HCT116 (cell line): ENCODE data around the gene PCIF1. TPM values are rescaled to one million over a fixed set of nuclear protein-coding genes. Genes with fewer than 3 reads are reported as not detected.

Source experiments
- ATAC-seq: fragments of 200-7000 bp; cut with Tn5 transposase; 2 replicates; pipeline ENCODE4 v1.9.1; 2020; ENCODE audit warnings: mild to moderate bottlenecking, moderate library complexity
- BruUV-seq: library from RNA; stranded (reverse); fragments of 400-500 nt; replicated peaks from 2 replicates; lab custom pipeline; 2021; lab: Mats Ljungman, UMichigan
- CTCF ChIA-PET: fragments of 300-600 bp; sonication (Branson Sonifier 250); formaldehyde crosslinking; loops from one replicate; lab custom pipeline; 2021; ENCODE audit warnings: antibody characterized with exemption; lab: Charles Lee
- POLR2A ChIA-PET: fragments of 300-600, 350-600 bp; sonication (Branson Sonifier 250); formaldehyde crosslinking; loops from one replicate; lab custom pipeline; 2021; ENCODE audit warnings: antibody characterized with exemption; lab: Charles Lee
- RAD21 ChIA-PET, 2 experiments: fragments of 300-600 bp; sonication (Branson Sonifier 250); formaldehyde crosslinking; loops; one replicate each; lab custom pipeline; 2023; ENCODE audit warnings: low total read pairs in 2 of 2; ENCODE audit not compliant: uncharacterized antibody in 2 of 2, unreplicated experiment in 2 of 2, low non-redundant PET in 1 of 2; lab: Charles Lee
- DNase-seq: peaks from one replicate; pipeline ENCODE4 v3.0.0-alpha.2; 2010; ENCODE audit warnings: low read depth, low spot score
- H2AFZ ChIP-seq: fragments of 200-600 bp; shearing (Covaris generic), sonication (generic); 2 replicates; pipeline ENCODE4 v1.6.1; 2017; ENCODE audit warnings: low read depth, mixed run types, mixed read lengths, antibody characterized with exemption, low read length; ENCODE audit not compliant: poor library complexity, severe bottlenecking
- H3K27ac ChIP-seq: 2 replicates; pipeline ENCODE4 v1.5.1; 2012; ENCODE audit warnings: low read depth, low read length
- H3K27me3 ChIP-seq: fragments of 200-600 bp; sonication (generic); 2 replicates; pipeline ENCODE4 v1.6.1; 2016; ENCODE audit warnings: mixed run types, low read length, mixed read lengths; ENCODE audit not compliant: insufficient read depth
- H3K36me3 ChIP-seq, 2 experiments: fragments of 200-500 bp in 1 of 2; fragments of 200-600 bp in 1 of 2; sonication (Bioruptor generic) in 1 of 2; sonication (generic) in 1 of 2; 2 replicates each; pipeline versions ENCODE4 v1.5.1 to v1.6.1; 2014 to 2016; ENCODE audit warnings: low read length in 2 of 2, inconsistent platforms in 1 of 2, mixed read lengths in 1 of 2, mixed run types in 1 of 2; ENCODE audit not compliant: insufficient read depth in 2 of 2, control insufficient read depth in 1 of 2
- H3K4me1 ChIP-seq, 2 experiments: fragments of 200-600 bp in 1 of 2; sonication (generic) in 1 of 2; 2 replicates each; pipeline versions ENCODE4 v1.5.1 to v1.6.1; 2012 to 2017; ENCODE audit warnings: low read length in 2 of 2, inconsistent platforms in 1 of 2, mild to moderate bottlenecking in 1 of 2, mixed read lengths in 1 of 2, mixed run types in 1 of 2, moderate library complexity in 1 of 2; ENCODE audit not compliant: insufficient read depth in 2 of 2, control insufficient read depth in 1 of 2
- H3K4me2 ChIP-seq: fragments of 200-600 bp; sonication (generic); 2 replicates; pipeline ENCODE4 v1.6.1; 2017; ENCODE audit warnings: mixed run types, low read length, mixed read lengths
- H3K4me3 ChIP-seq, 2 experiments: fragments of 200-600 bp in 1 of 2; sonication (generic) in 1 of 2; replicated peaks in 1 of 2; 2 replicates each; pipeline ENCODE4 v1.5.1; 2011 to 2016; ENCODE audit warnings: low read length in 2 of 2, control low read depth in 1 of 2, low read depth in 1 of 2, mild to moderate bottlenecking in 1 of 2, mixed read lengths in 1 of 2, mixed run types in 1 of 2
- H3K79me2 ChIP-seq: fragments of 200-600 bp; sonication (generic); 2 replicates; pipeline ENCODE4 v1.6.1; 2017; ENCODE audit warnings: mild to moderate bottlenecking, mixed run types, low read length, moderate library complexity, mixed read lengths; ENCODE audit not compliant: insufficient read depth
- H3K9ac ChIP-seq: fragments of 200-600 bp; sonication (generic); 2 replicates; pipeline ENCODE4 v1.6.1; 2016; ENCODE audit warnings: low read length, mixed read lengths
- H3K9me2 ChIP-seq: fragments of 200-600 bp; sonication (generic), shearing (Covaris generic); 2 replicates; pipeline ENCODE4 v1.6.1; 2017; ENCODE audit warnings: mixed run types, mild to moderate bottlenecking, moderate library complexity; ENCODE audit not compliant: insufficient read depth
- H3K9me3 ChIP-seq, 2 experiments: fragments of 200-500 bp in 1 of 2; fragments of 200-600 bp in 1 of 2; sonication (Bioruptor generic) in 1 of 2; sonication (generic) in 1 of 2; 2 replicates each; pipeline ENCODE4 v1.6.1; 2014 to 2017; ENCODE audit warnings: low read length in 2 of 2, mixed read lengths in 2 of 2, inconsistent platforms in 1 of 2, low read depth in 1 of 2, mild to moderate bottlenecking in 1 of 2, mixed run types in 1 of 2, moderate library complexity in 1 of 2; ENCODE audit not compliant: control insufficient read depth in 1 of 2, insufficient read depth in 1 of 2
- H4K20me1 ChIP-seq: fragments of 200-600 bp; sonication (generic), shearing (Covaris generic); 2 replicates; pipeline ENCODE4 v1.6.1; 2017; ENCODE audit warnings: mixed run types, mild to moderate bottlenecking, moderate library complexity; ENCODE audit not compliant: insufficient read depth
- CEBPB ChIP-seq: IDR thresholded peaks from 2 replicates; pipeline ENCODE4 v1.6.1; 2012; ENCODE audit warnings: low read depth
- EGR1 ChIP-seq: IDR thresholded peaks from 2 replicates; pipeline ENCODE4 v1.6.1; 2012; ENCODE audit warnings: low read depth
- ELF1 ChIP-seq: IDR thresholded peaks from 2 replicates; pipeline ENCODE4 v1.6.1; 2012; ENCODE audit warnings: low read depth, borderline replicate concordance
- EZH2 ChIP-seq: fragments of 200-600 bp; sonication (generic); IDR thresholded peaks from 2 replicates; pipeline ENCODE4 v1.6.1; 2017; ENCODE audit warnings: antibody characterized with exemption, mixed run types
- JUND ChIP-seq: IDR thresholded peaks from 2 replicates; pipeline ENCODE4 v1.6.1; 2012
- POLR2AphosphoS5 ChIP-seq: IDR thresholded peaks from 2 replicates; pipeline ENCODE4 v1.6.1; 2011; ENCODE audit warnings: mild to moderate bottlenecking, low read depth, low read length, moderate library complexity
- SIN3A ChIP-seq: IDR thresholded peaks from 2 replicates; pipeline ENCODE4 v1.6.1; 2012; ENCODE audit warnings: low read depth
- SP1 ChIP-seq: IDR thresholded peaks from 2 replicates; pipeline ENCODE4 v1.6.1; 2012; ENCODE audit warnings: low read depth
- TCF7L2 ChIP-seq: IDR thresholded peaks from 2 replicates; pipeline ENCODE4 v1.7.0; 2011; ENCODE audit warnings: borderline replicate concordance, inconsistent platforms; ENCODE audit not compliant: insufficient read depth, insufficient read length; ENCODE audit errors: extremely low read depth
- YY1 ChIP-seq: IDR thresholded peaks from 2 replicates; pipeline ENCODE4 v1.6.1; 2011; ENCODE audit warnings: low read length, low read depth, moderate library complexity, mild to moderate bottlenecking; ENCODE audit not compliant: insufficient replicate concordance; ENCODE audit errors: extremely low read depth
- ZBTB33 ChIP-seq: IDR thresholded peaks from 2 replicates; pipeline ENCODE4 v1.6.1; 2011; ENCODE audit warnings: mild to moderate bottlenecking, low read length, moderate library complexity; ENCODE audit not compliant: insufficient replicate concordance; ENCODE audit errors: extremely low read depth
- ZFX ChIP-seq: fragments of 450-650 bp; IDR thresholded peaks from 2 replicates; pipeline ENCODE4 v1.6.1; 2017
- intact Hi-C: fragments of 100-400 bp; cut with micrococcal nuclease; formaldehyde crosslinking; loops from 2 replicates; pipeline ENCODE4 v1.10.0; 2022
- total RNA-seq: library from RNA; stranded (reverse); gene quantifications from one replicate; pipeline ENCODE4 v1.2.1, GENCODE V29; 2021; ENCODE audit not compliant: unreplicated experiment
- TF ChIP-seq, protein P1 (sequence below), 3 experiments: fragments of 200-600 bp in 1 of 3; sonication (generic) in 1 of 3; IDR thresholded peaks in 2 of 3; conservative IDR thresholded peaks in 1 of 3; 2 replicates each; pipeline ENCODE4 v1.5.1; 2012 to 2017; ENCODE audit warnings: low read depth in 2 of 3, low read length in 2 of 3, antibody characterized with exemption in 1 of 3, borderline replicate concordance in 1 of 3, control low read depth in 1 of 3, mild to moderate bottlenecking in 1 of 3, mixed read lengths in 1 of 3, mixed run types in 1 of 3, moderate library complexity in 1 of 3; ENCODE audit not compliant: insufficient read depth in 1 of 3

The PCIF1 gene
- total RNA-seq, 1 experiment from 2014 or later, result 31.8 TPM

GRCh38 chr20:45934046-45934585 lies 367 bp upstream of the PCIF1 start:
- no peaks in the 10 kb centered on the region for H3K9me3 ChIP-seq
- ChIA-PET RAD21 (no interaction called here), POLR2A (interaction anchor here (1.0 to 2.6 kb wide), 9 partner anchors 9 to 53 kb away, joined by 3 to 36 read pairs (median 5); partner anchors contain the start of genes ZNF335 and ZSWIM1), CTCF (interaction anchor here (0.8 to 2.6 kb wide), 5 partner anchors 11 to 110 kb away, joined by 3 to 30 read pairs (median 4); no protein-coding TSS in a partner anchor)
- peak overlapping the region; percentile 98 for H3K9ac ChIP-seq
- H3K36me3 ChIP-seq, result peaks cover 5 to 14% of the 10 kb centered on the region in 2 experiments
- ATAC-seq, result peak; percentile 47
- H4K20me1 ChIP-seq, result no peaks in the 10 kb centered on the region
- H3K27ac ChIP-seq, result peak overlapping the region; percentile 100
- H3K4me2 ChIP-seq, result peak overlapping the region; percentile 87
- H3K4me1 ChIP-seq, result peaks cover 4 to 32% of the 10 kb centered on the region in 2 experiments; a peak in 3 of 4 replicates
- no peaks in the 10 kb centered on the region for H3K27me3 ChIP-seq
- TF ChIP-seq, protein P1, sequence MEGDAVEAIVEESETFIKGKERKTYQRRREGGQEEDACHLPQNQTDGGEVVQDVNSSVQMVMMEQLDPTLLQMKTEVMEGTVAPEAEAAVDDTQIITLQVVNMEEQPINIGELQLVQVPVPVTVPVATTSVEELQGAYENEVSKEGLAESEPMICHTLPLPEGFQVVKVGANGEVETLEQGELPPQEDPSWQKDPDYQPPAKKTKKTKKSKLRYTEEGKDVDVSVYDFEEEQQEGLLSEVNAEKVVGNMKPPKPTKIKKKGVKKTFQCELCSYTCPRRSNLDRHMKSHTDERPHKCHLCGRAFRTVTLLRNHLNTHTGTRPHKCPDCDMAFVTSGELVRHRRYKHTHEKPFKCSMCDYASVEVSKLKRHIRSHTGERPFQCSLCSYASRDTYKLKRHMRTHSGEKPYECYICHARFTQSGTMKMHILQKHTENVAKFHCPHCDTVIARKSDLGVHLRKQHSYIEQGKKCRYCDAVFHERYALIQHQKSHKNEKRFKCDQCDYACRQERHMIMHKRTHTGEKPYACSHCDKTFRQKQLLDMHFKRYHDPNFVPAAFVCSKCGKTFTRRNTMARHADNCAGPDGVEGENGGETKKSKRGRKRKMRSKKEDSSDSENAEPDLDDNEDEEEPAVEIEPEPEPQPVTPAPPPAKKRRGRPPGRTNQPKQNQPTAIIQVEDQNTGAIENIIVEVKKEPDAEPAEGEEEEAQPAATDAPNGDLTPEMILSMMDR (IDR thresholded peaks at IDR 0.05 in 2 of 3, conservative IDR thresholded peaks at IDR 0.05 in 1 of 3; ENCODE audit: borderline replicate concordance in 1 of 3, insufficient read depth in 1 of 3, low read depth in 2 of 3, low read length in 2 of 3), result no peak
- TF ChIP-seq TCF7L2, result peak; percentile 8
- BruUV-seq, result no TSS peak
- peak overlapping the region; percentile 94 to 97 for H3K4me3 ChIP-seq
- H3K9me2 ChIP-seq, result no peaks in the 10 kb centered on the region
- H2AFZ ChIP-seq, result no peak overlapping the region
- H3K79me2 ChIP-seq, result peaks cover 31% of the 10 kb centered on the region
- peak; percentile 15 for DNase-seq
- intact Hi-C loops, result loop anchor here (10.0 kb wide), 2 partner anchors 99 to 389 kb away; partner anchors contain the start of genes EPPIN and SNX21

- Histone ChIP-seq H3K36me3 (peaks cover 14 to 27% of the 10 kb centered on the region in 2 experiments), H3K4me2 (peak overlapping the region; percentile 76), H3K27me3 (no peaks in the 10 kb centered on the region), H3K9ac (peak overlapping the region; percentile 98), H2AFZ (no peak overlapping the region), H3K4me3 (peak overlapping the region; percentile 91 to 94), H3K9me3 (no peaks in the 10 kb centered on the region), H4K20me1 (no peaks in the 10 kb centered on the region), H3K27ac (peak overlapping the region; percentile 49), H3K9me2 (no peaks in the 10 kb centered on the region), H3K79me2 (peaks cover 31% of the 10 kb centered on the region), H3K4me1 (peaks cover 4 to 32% of the 10 kb centered on the region in 2 experiments; a peak in 3 of 4 replicates)
- ChIA-PET CTCF (interaction anchor here (2.6 kb wide), 1 partner anchor 34 kb away, joined by 30 read pairs; no protein-coding TSS in a partner anchor), POLR2A (interaction anchor here (0.6 to 2.6 kb wide), 11 partner anchors 11 to 200 kb away, joined by 3 to 36 read pairs (median 5); partner anchors contain the start of genes ZNF335 and ZSWIM1), RAD21 (no interaction called here)
- TSS peak; percentile 72 for BruUV-seq
- peak; percentile 9; the same call in 1 of the 2 replicates for ATAC-seq
- intact Hi-C loops, result loop anchor here (10.0 kb wide), 2 partner anchors 101 to 391 kb away; partner anchors contain the start of genes EPPIN and SNX21
- DNase-seq, result no peak
- TF ChIP-seq ZBTB33 (no peak), SP1 (no peak), JUND (no peak), EGR1 (no peak), ELF1 (no peak; the same call in 1 of the 2 replicates), ZFX (no peak), POLR2AphosphoS5 (no peak), TCF7L2 (no peak), CEBPB (no peak), YY1 (no peak), EZH2 (no peak), SIN3A (no peak; the same call in none of the 2 replicates)
These were observed 1.0 kb downstream of the PCIF1 start for GRCh38 chr20:45935416-45936046.
